ENCODE measurements around the gene XYLT1.
A peak's percentile ranks its signal among the peaks of the same experiment; 100 is the strongest.

Gene XYLT1

GRCh38 chr16:17369421-17370222 is 101.1 kb downstream of the XYLT1 start:
- DNase-seq = peak in 3 of 4 experiments; percentile 15 to 69 (median 60)

GRCh38 chr16:17368951-17369350 is 101.8 kb downstream of the XYLT1 start:
- DNase-seq = no peak

GRCh38 chr16:17368446-17368845 is 102.3 kb downstream of the XYLT1 start:
- DNase-seq = no peak

GRCh38 chr16:17367923-17368322 is 102.8 kb downstream of the XYLT1 start:
- no peak for DNase-seq

- no peak for DNase-seq
These were observed 103.7 kb downstream of the XYLT1 start for GRCh38 chr16:17367036-17367435.

GRCh38 chr16:17366299-17366961 is 104.3 kb downstream of the XYLT1 start:
- DNase-seq = no peak

GRCh38 chr16:17365591-17366298 is 105.0 kb downstream of the XYLT1 start:
- no peak for DNase-seq

- no peak for DNase-seq
These were observed 105.6 kb downstream of the XYLT1 start for GRCh38 chr16:17365211-17365541.

- DNase-seq = peak in 1 of 4 experiments; percentile 16
These were observed 106.2 kb downstream of the XYLT1 start for GRCh38 chr16:17364319-17365210.

- DNase-seq = no peak
These were observed 107.8 kb downstream of the XYLT1 start for GRCh38 chr16:17362946-17363345.

- no peak for DNase-seq
These were observed 108.6 kb downstream of the XYLT1 start for GRCh38 chr16:17362183-17362582.

- no peak for DNase-seq
These were observed 110.1 kb downstream of the XYLT1 start for GRCh38 chr16:17360693-17361122.

GRCh38 chr16:17359788-17360390 is 110.9 kb downstream of the XYLT1 start:
- DNase-seq = no peak

GRCh38 chr16:17358846-17359245 is 111.9 kb downstream of the XYLT1 start:
- DNase-seq = no peak

GRCh38 chr16:17358355-17358754 is 112.4 kb downstream of the XYLT1 start:
- no peak for DNase-seq

GRCh38 chr16:17357307-17358062 is 113.3 kb downstream of the XYLT1 start:
- no peak for DNase-seq

GRCh38 chr16:17356243-17356933 is 114.4 kb downstream of the XYLT1 start:
- no peak for DNase-seq

- DNase-seq = no peak
These were observed 116.1 kb downstream of the XYLT1 start for GRCh38 chr16:17354685-17355084.

GRCh38 chr16:17354141-17354601 is 116.6 kb downstream of the XYLT1 start:
- no peak for DNase-seq

GRCh38 chr16:17353561-17353960 is 117.2 kb downstream of the XYLT1 start:
- no peak for DNase-seq

Data from activated CD4-positive, CD25-positive, alpha-beta regulatory T cell (primary cell).